Left ventricle myocardium inferior (tissue), 1 donor: ENCODE data around the gene ZAP70. TPM values are rescaled to one million over a fixed set of nuclear protein-coding genes. Genes with fewer than 3 reads are reported as not detected.
"Not testable (repeated sequence)": the region's sequence is repeated elsewhere in the genome, so short reads cannot be mapped to it uniquely, and the experiment has no call there.

Experiments
- DNase-seq: peaks from one replicate; pipeline ENCODE4 v3.0.0-alpha.2; 2020
- H3K27ac ChIP-seq: fragments of 200-600 bp; replicated peaks from 2 replicates; pipeline ENCODE4 v1.8.0; 2021
- H3K27me3 ChIP-seq: fragments of 200-600 bp; 2 replicates; pipeline ENCODE4 v1.8.0; 2021; ENCODE audit warnings: low read depth
- H3K36me3 ChIP-seq: fragments of 200-600 bp; 2 replicates; pipeline ENCODE4 v1.8.0; 2021
- H3K4me1 ChIP-seq: fragments of 200-600 bp; 2 replicates; pipeline ENCODE4 v1.8.0; 2021
- H3K4me3 ChIP-seq: fragments of 200-600 bp; 2 replicates; pipeline ENCODE4 v1.8.0; 2021; ENCODE audit warnings: mild to moderate bottlenecking, moderate library complexity
- H3K9me3 ChIP-seq: fragments of 200-600 bp; replicated peaks from 2 replicates; pipeline ENCODE4 v1.8.0; 2021
- intact Hi-C: fragments of 100-400 bp; cut with micrococcal nuclease; formaldehyde crosslinking; loops from one replicate; pipeline ENCODE4 v1.11.0; 2022
- total RNA-seq: library from RNA; stranded (reverse); fragmentation: NEBNext Ultra II Directional; extraction: Animal tissue kit (Norgen Biotek cat#: 25700); gene quantifications from one replicate; pipeline ENCODE4 v1.2.1, GENCODE V29; 2021
- TF ChIP-seq, protein P1 (sequence below): fragments of 200-600 bp; IDR thresholded peaks from 2 replicates; pipeline ENCODE4 v1.8.0; 2021; ENCODE audit warnings: antibody characterized with exemption, mild to moderate bottlenecking, borderline replicate concordance
- donor health status: DM: no; HTN: yes; CAD: no; lungs with severe emphysema.

ZAP70 gene
- total RNA-seq, 1 donor from 2014 or later = 0.55 TPM

DNA sequence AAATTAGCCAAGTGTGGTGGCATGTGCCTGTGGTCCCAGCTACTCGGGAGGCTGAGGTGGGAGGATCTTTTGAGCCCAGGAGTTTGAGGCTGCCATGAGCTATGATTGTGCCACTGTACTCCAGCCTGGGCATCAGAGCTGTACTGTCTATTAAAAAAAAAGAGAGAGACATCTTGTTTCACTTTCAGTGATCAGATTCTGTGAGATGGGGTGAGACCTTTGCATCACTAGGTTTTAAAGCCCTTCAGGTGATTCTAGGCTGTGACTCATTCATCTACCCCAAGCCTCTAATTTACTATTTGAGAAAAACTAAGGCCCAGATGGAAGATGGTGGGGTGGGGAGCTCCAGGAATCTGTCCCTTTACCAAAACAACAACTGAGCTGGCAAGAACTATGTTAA lies 36.8 kb upstream of the ZAP70 start:
- Histone ChIP-seq H3K27me3 (no peaks in the 10 kb centered on the region), H3K36me3 (no peaks in the 10 kb centered on the region), H3K27ac (no peak overlapping the region), H3K4me1 (no peaks in the 10 kb centered on the region), H3K4me3 (no peak overlapping the region), H3K9me3 (peaks cover 4% of the 10 kb centered on the region)
- intact Hi-C loops = no loop called here
- DNase-seq = no peak
- TF ChIP-seq, protein P1, sequence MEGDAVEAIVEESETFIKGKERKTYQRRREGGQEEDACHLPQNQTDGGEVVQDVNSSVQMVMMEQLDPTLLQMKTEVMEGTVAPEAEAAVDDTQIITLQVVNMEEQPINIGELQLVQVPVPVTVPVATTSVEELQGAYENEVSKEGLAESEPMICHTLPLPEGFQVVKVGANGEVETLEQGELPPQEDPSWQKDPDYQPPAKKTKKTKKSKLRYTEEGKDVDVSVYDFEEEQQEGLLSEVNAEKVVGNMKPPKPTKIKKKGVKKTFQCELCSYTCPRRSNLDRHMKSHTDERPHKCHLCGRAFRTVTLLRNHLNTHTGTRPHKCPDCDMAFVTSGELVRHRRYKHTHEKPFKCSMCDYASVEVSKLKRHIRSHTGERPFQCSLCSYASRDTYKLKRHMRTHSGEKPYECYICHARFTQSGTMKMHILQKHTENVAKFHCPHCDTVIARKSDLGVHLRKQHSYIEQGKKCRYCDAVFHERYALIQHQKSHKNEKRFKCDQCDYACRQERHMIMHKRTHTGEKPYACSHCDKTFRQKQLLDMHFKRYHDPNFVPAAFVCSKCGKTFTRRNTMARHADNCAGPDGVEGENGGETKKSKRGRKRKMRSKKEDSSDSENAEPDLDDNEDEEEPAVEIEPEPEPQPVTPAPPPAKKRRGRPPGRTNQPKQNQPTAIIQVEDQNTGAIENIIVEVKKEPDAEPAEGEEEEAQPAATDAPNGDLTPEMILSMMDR = no peak

DNA sequence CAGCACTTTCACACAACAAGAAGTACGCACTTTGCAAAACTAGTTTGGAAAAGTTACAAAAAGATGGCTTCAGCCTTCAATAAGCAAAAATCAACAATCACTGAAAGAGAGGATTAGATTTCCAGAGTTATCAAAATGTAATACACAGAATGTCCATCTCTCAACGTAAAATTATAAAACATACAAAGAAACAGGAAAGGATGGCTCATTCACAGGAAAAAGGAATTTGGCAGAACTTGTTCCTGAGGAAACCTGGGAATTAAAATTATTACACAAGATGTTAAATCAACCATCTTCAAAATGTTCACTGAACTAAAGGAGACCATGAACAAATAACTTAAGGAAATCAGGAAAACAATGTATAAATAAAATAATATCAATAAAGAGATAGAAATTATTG lies 35.9 kb upstream of the ZAP70 start:
- H3K27me3 ChIP-seq = no peaks in the 10 kb centered on the region
- intact Hi-C loops = no loop called here
- H3K9me3 ChIP-seq = peaks cover 4% of the 10 kb centered on the region
- no peak for DNase-seq
- H3K36me3 ChIP-seq = no peaks in the 10 kb centered on the region
- no peak overlapping the region for H3K27ac ChIP-seq
- no peaks in the 10 kb centered on the region for H3K4me1 ChIP-seq
- TF ChIP-seq, protein P1 = no peak
- H3K4me3 ChIP-seq = no peak overlapping the region

DNA sequence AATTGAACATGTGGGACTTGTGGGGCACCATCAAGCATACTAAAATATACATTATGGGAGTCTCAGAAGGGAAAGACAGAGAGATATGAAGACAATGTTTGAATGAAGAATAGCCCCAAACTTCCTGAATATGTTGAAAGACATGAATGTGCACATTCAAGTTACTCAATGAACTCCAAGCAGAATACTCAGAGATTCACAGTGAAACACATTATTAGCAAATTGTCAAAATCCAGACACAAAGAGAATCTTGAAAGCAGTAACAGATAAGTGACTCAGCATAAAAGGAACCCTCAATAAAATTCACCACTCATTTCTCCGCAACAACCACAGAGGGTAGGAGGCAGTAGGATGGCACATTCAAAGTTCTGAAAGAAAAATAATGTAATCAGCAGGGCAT lies 35.1 kb upstream of the ZAP70 start:
- Histone ChIP-seq H3K36me3 (no peaks in the 10 kb centered on the region), H3K27me3 (no peaks in the 10 kb centered on the region), H3K4me3 (no peak overlapping the region), H3K4me1 (no peaks in the 10 kb centered on the region), H3K27ac (no peak overlapping the region), H3K9me3 (peaks cover 4% of the 10 kb centered on the region)
- TF ChIP-seq, protein P1 = no peak
- intact Hi-C loops = no loop called here
- no peak for DNase-seq

DNA sequence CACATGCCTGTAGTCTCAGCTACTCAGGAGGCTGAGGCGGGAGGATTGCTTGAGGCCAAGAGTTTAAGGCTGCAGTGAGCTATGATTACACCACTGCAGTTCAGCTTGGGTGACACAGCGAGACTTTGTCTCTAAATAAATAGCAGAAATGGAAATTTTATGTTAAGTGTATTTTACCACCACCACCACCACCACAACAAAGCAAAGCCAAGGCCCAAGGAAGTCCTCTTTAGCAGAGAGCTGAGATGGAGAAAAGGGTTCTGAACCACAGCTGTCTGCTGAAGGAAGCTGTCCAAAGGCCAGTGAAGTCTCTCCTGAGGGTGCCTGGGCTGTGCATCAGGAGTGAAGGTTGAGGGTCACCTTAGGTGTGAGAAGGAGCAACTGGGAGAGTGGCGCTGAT lies 26.1 kb upstream of the ZAP70 start:
- H3K36me3 ChIP-seq, DNase-seq, H3K9me3 ChIP-seq, H3K4me1 ChIP-seq, H3K27me3 ChIP-seq, intact Hi-C loops, H3K4me3 ChIP-seq, H3K27ac ChIP-seq: not testable (repeated sequence)

DNA sequence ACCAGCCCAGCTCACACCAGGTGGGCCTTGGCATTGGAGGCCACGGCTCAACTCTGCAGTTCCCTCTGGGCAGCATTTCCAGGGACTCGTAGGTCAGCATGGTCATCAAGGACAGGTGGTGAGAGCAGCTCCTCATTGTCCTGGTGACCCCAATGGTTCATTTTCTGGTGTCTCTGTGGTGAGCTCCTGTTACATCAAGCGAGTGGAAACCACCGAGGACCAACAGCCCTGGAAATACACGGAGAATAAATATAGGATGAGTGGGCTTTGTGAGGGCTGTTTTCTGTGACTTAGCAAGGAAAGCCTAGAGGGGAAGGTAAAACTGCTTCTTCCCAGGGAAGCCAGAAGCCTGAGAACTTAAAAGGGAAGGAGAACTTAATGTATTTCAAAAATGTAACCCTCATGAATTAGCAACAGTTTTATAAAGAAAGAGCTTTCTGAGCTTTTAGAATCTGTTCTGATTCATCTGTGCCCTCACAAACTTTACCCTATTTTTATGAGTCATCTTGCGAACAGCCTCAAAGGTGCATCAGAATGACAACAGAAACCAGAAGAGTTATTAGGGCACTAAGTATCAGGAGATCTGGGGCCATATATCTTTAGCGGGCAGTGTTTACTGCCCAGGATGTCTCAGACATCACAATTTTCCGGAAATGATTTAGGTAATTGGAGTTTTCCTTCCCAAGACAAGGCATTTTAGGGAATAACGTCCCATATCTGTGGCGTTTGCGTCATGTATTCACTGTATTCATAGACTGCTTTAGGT lies 25.1 kb upstream of the ZAP70 start:
- H3K36me3 ChIP-seq = no peaks in the 10 kb centered on the region
- TF ChIP-seq, protein P1 = no peak
- H3K4me3 ChIP-seq = no peak overlapping the region
- DNase-seq = no peak
- H3K4me1 ChIP-seq = no peaks in the 10 kb centered on the region
- H3K27ac ChIP-seq = no peak overlapping the region
- peaks cover 2% of the 10 kb centered on the region for H3K9me3 ChIP-seq
- no peaks in the 10 kb centered on the region for H3K27me3 ChIP-seq
- intact Hi-C loops = no loop called here

DNA sequence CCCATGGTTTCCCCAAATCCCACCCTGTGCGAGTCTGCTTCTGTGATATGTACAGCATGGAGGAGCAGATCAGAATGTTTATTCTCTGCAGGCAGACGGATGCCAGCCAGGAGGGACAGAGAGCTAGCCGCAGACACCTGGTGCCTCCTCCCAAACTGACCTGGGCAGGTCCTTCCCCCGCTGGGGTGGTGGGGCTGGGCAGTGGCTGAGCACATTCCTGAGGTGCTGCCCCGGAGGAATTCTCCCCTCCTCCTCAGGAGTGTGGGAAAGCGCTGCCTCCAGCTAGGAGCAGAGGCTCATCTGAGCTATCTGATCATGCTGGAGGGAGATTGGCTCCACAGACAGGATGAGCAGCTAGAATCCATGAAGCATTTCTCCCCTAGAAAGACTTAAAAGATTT lies 22.2 kb upstream of the ZAP70 start:
- Histone ChIP-seq H3K4me1 (no peaks in the 10 kb centered on the region), H3K27me3 (no peaks in the 10 kb centered on the region), H3K27ac (no peak overlapping the region), H3K36me3 (no peaks in the 10 kb centered on the region), H3K9me3 (peaks cover 2% of the 10 kb centered on the region), H3K4me3 (no peak overlapping the region)
- intact Hi-C loops = no loop called here
- TF ChIP-seq, protein P1 = no peak
- no peak for DNase-seq
